CD4-positive, CD25-positive, alpha-beta regulatory T cell (primary cell): ENCODE data around the gene PRKCA. TPM values are rescaled to one million over a fixed set of nuclear protein-coding genes. Genes with fewer than 3 reads are reported as not detected.

Source experiments
- ATAC-seq, 2 donors: fragments of 150-1000 bp; cut with Tn5 transposase; one replicate each; pipeline ENCODE4 v1.10.0; 2021; ENCODE audit warnings: low read depth in 2 of 2, moderate number of reproducible peaks in 2 of 2, moderate library complexity in 1 of 2
- DNase-seq, 3 donors: peaks; one replicate each; pipeline versions ENCODE4 v3.0.0 to v3.0.0-alpha.2; 2012 to 2022; ENCODE audit warnings: mixed read lengths in 1 of 3
- H3K27ac ChIP-seq: one replicate; pipeline ENCODE4 v1.7.0; 2013; ENCODE audit warnings: mild to moderate bottlenecking, low read length; ENCODE audit not compliant: insufficient read depth, poor library complexity, severe bottlenecking
- H3K27me3 ChIP-seq: one replicate; pipeline ENCODE4 v1.7.0; 2013; ENCODE audit warnings: low read length; ENCODE audit not compliant: control insufficient read depth, insufficient read depth
- H3K36me3 ChIP-seq: one replicate; pipeline ENCODE4 v1.7.0; 2013; ENCODE audit warnings: mild to moderate bottlenecking, low read length, moderate library complexity; ENCODE audit not compliant: control insufficient read depth, insufficient read depth
- H3K4me1 ChIP-seq: 2 replicates; pipeline ENCODE4 v1.7.0; 2013; ENCODE audit warnings: mild to moderate bottlenecking, low read length; ENCODE audit not compliant: insufficient read depth, control insufficient read depth, poor library complexity, severe bottlenecking
- H3K4me3 ChIP-seq: one replicate; pipeline ENCODE4 v1.7.0; 2013; ENCODE audit warnings: low read depth, mild to moderate bottlenecking, low read length, moderate library complexity
- H3K9me3 ChIP-seq, 2 experiments: 1 replicate in 1 of 2; 2 replicates in 1 of 2; pipeline ENCODE4 v1.7.0; 2013; ENCODE audit warnings: low read length in 2 of 2, mild to moderate bottlenecking in 1 of 2, moderate library complexity in 1 of 2; ENCODE audit not compliant: control insufficient read depth in 2 of 2
- H3K27ac Mint-ChIP-seq, 3 donors: one replicate each; pipeline ENCODE4 v1.8.0; 2020 to 2022; ENCODE audit warnings: mild to moderate bottlenecking in 3 of 3, mixed read lengths in 3 of 3, moderate library complexity in 2 of 3
- H3K27me3 Mint-ChIP-seq: one replicate; pipeline ENCODE4 v1.8.0; 2022; ENCODE audit warnings: mild to moderate bottlenecking, mixed read lengths
- H3K36me3 Mint-ChIP-seq: one replicate; pipeline ENCODE4 v1.8.0; 2020; ENCODE audit warnings: mixed read lengths
- H3K4me1 Mint-ChIP-seq, 4 donors: one replicate each; pipeline ENCODE4 v1.8.0; 2020 to 2022; ENCODE audit warnings: mixed read lengths in 4 of 4, mild to moderate bottlenecking in 1 of 4
- H3K4me3 Mint-ChIP-seq, 4 donors: one replicate each; pipeline ENCODE4 v1.8.0; 2020 to 2022; ENCODE audit warnings: mild to moderate bottlenecking in 4 of 4, mixed read lengths in 4 of 4, moderate library complexity in 3 of 4
- H3K9me3 Mint-ChIP-seq, 7 donors: one replicate each; pipeline ENCODE4 v1.8.0; 2020 to 2022; ENCODE audit warnings: mixed read lengths in 7 of 7, mild to moderate bottlenecking in 3 of 7, moderate library complexity in 2 of 7
- polyA plus RNA-seq, 4 donors: library from polyadenylated mRNA; unstranded; fragments of 300-500 nt; fragmentation: Illumina TruSeq; gene quantifications; one replicate each; pipeline ENCODE4 v1.2.3, GENCODE V29; 2021
- total RNA-seq: library from RNA; stranded (reverse); gene quantifications from one replicate; pipeline ENCODE4 v1.2.3, GENCODE V29; 2022

PRKCA gene
- total and polyA plus RNA-seq, 5 donors from 2014 or later: 0.60 to 84.0 (median 2.0) TPM

DNA sequence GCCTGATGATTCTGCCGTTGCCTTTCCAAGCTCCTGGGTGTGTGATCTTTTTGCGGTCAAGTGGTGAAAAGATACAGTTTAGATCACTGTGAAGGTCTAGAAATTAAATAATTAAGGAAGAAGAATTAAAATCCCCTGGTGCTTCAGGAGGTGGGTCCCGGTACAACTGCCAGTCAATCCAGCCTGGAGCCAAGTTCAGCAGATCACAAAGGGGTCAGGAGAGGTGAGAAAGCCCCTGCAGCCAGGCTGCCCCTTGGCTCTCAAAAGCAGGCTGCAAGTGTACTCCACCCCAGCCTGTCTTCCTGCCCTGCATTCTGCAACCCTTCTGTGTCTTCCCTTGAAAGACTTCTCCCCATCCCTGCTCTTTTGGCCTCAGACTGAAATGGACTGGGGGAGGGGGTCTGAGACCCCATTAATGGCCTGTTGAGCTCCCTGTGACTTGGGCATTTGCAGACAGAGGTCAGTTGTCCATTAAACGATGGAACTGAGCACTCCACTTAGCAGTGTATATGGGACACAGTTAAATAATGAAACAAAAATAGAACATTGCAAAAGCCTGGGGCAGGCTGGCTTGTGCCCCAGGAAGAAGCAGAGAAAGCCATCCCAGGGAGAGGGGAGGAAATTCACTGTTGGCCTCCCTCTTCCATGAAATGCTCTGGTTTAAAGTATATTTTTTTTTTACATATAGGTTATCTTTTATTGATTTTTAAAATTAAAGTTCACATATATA lies 547.6 kb downstream of the PRKCA start:
- no peaks in the 10 kb centered on the region for H3K36me3 ChIP-seq
- no peak overlapping the region for H3K27ac ChIP-seq
- Mint-ChIP-seq H3K4me1 (no peaks in the 10 kb centered on the region), H3K9me3 (peaks cover 0 to 11% (median 4%) of the 10 kb centered on the region in 7 donors), H3K36me3 (no peaks in the 10 kb centered on the region), H3K27me3 (peaks cover 16% of the 10 kb centered on the region), H3K4me3 (no peak overlapping the region), H3K27ac (no peak overlapping the region)
- H3K9me3 ChIP-seq: peaks cover 0 to 4% of the 10 kb centered on the region in 2 experiments
- DNase-seq (no peak), ATAC-seq (no peak)
- H3K27me3 ChIP-seq: no peaks in the 10 kb centered on the region
- no peaks in the 10 kb centered on the region for H3K4me1 ChIP-seq
- H3K4me3 ChIP-seq: no peak overlapping the region

DNA sequence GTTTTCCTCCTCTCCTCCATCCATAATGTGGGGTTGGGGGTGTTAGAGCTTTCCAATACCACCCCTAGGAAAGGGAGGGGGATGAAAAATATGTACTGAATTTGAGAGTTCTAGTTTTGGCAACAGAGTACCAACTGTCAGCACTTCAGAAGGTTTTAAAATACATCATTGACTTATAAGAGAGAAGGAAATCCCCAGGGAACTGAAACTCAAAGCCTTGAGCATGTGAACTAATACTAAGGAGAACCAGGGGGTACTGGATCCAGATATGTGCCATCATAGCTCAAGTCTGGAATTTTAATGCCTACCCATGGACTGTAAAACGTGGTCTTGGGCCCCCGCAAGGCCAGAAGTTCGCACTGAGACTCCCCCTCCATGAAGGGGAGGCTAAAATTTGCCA lies 548.3 kb downstream of the PRKCA start:
- no peaks in the 10 kb centered on the region for H3K27me3 ChIP-seq
- H3K27me3 Mint-ChIP-seq: peaks cover 16% of the 10 kb centered on the region

DNA sequence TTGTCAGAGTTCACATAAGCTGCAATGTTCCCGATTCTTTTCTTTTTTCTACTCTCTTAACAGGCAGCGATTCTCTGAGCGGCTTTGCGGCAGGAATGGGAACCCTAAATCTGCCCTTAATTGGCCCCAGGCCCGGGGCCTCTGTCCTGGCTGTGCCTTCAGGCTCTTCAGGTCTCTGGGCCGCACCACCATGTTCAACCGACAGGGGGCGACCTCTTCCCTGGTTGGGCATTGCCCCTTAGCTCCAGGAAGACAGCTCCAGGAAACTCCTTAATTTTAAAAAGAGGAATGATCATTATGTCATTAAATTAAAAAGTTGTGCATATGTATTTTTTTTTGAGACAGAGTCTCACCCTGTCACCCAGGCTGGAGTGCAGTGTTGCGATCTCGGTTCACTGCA lies 552.8 kb downstream of the PRKCA start:
- no peak overlapping the region for H3K27ac Mint-ChIP-seq
- no peaks in the 10 kb centered on the region for H3K9me3 ChIP-seq
- no peak overlapping the region for H3K4me3 Mint-ChIP-seq
- no peaks in the 10 kb centered on the region for H3K36me3 Mint-ChIP-seq
- H3K9me3 Mint-ChIP-seq: peaks cover 0 to 6% (median 1%) of the 10 kb centered on the region in 7 donors
- ATAC-seq (no peak), DNase-seq (peak in 2 of 3 donors; percentile 3 to 25)
- H3K36me3 ChIP-seq: no peaks in the 10 kb centered on the region
- no peak overlapping the region for H3K27ac ChIP-seq
- peaks cover 7% of the 10 kb centered on the region for H3K27me3 Mint-ChIP-seq
- H3K4me1 ChIP-seq: no peaks in the 10 kb centered on the region
- H3K27me3 ChIP-seq: no peaks in the 10 kb centered on the region
- H3K4me1 Mint-ChIP-seq: no peaks in the 10 kb centered on the region
- no peak overlapping the region for H3K4me3 ChIP-seq

More for the DNA sequence above, 548.3 kb downstream of the PRKCA start:
- Mint-ChIP-seq H3K36me3 (no peaks in the 10 kb centered on the region), H3K4me1 (no peaks in the 10 kb centered on the region), H3K27ac (no peak overlapping the region), H3K4me3 (no peak overlapping the region), H3K9me3 (peaks cover 0 to 11% (median 4%) of the 10 kb centered on the region in 7 donors)
- DNase-seq (no peak), ATAC-seq (no peak)
- H3K27ac ChIP-seq: no peak overlapping the region
- H3K4me3 ChIP-seq: no peak overlapping the region
- H3K9me3 ChIP-seq: peaks cover 0 to 4% of the 10 kb centered on the region in 2 experiments
- no peaks in the 10 kb centered on the region for H3K4me1 ChIP-seq
- H3K36me3 ChIP-seq: no peaks in the 10 kb centered on the region

DNA sequence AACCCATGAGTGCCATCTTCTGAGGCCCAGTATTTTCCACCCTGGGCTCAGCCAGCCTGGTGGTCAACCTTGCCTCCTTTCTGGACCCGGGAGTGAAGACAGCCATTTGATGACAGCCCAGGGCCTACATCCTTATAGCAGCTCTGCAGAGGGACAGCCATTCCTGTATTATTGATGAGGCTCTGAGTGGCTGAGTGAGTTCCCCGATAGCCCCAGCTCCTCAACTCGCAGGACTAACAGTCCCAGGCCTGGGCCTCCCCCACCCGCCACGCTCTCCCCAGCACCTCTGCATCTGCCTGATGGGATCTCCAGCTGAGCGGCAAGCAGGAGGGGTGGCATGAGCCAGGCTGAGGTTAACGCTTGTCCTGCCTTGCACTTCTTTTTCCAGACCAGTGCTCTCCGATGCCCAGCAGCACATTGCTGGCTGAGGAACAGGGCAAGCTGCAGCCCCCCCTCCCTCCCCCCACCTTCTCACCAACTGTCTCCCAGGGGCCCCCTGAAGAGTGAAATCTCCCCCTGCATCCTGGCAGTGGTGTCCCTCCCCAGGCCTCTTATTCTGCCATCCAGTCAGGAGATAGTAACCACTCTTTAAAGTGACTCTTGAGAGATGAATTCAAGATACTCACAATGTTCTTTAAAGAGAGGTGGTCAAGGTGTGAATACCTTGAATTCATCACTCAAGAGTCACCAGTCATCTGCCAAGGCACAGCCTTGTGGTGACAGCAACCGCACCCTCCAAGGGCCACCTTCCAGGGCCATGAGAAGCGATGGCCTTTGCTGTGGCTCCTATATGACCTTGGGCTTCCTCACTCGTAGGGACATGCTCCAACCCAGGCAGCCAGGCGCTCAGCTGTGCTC lies 556.0 kb downstream of the PRKCA start:
- Histone ChIP-seq H3K9me3 (no peaks in the 10 kb centered on the region), H3K27me3 (no peaks in the 10 kb centered on the region), H3K4me3 (no peak overlapping the region), H3K4me1 (no peaks in the 10 kb centered on the region), H3K36me3 (no peaks in the 10 kb centered on the region), H3K27ac (no peak overlapping the region)
- no peaks in the 10 kb centered on the region for H3K36me3 Mint-ChIP-seq
- DNase-seq (no peak), ATAC-seq (no peak)
- H3K4me3 Mint-ChIP-seq: no peak overlapping the region
- no peak overlapping the region for H3K27ac Mint-ChIP-seq
- no peaks in the 10 kb centered on the region for H3K4me1 Mint-ChIP-seq
- H3K9me3 Mint-ChIP-seq: peaks cover 0 to 6% (median 1%) of the 10 kb centered on the region in 7 donors
- peaks cover 6% of the 10 kb centered on the region for H3K27me3 Mint-ChIP-seq

DNA sequence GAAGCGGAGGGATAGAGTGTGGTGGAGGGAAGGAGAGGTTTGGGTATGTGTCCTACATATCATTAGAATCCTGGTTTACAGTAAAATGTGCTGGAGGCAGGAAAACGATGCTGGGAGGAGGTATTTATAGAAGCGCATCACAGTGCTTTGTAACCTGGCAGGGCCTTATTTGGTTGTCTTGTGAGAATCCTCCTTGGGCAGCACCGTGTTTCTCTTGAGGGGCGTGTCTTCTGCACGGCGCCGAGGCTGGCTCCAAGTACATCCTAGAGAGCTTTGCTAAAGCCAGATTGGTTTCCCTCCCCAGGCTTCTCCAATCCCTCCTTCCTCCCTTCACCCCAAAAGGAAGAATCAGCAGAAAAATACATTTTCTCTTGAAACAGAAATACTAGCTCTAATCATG lies 556.9 kb downstream of the PRKCA start:
- H3K27me3 ChIP-seq: peaks cover 4% of the 10 kb centered on the region
- H3K4me1 Mint-ChIP-seq: no peaks in the 10 kb centered on the region
- H3K27ac ChIP-seq: no peak overlapping the region
- no peaks in the 10 kb centered on the region for H3K4me1 ChIP-seq
- DNase-seq (no peak), ATAC-seq (no peak)
- no peaks in the 10 kb centered on the region for H3K36me3 Mint-ChIP-seq
- H3K4me3 ChIP-seq: no peak overlapping the region
- H3K36me3 ChIP-seq: no peaks in the 10 kb centered on the region
- no peak overlapping the region for H3K27ac Mint-ChIP-seq
- no peak overlapping the region for H3K4me3 Mint-ChIP-seq
- H3K27me3 Mint-ChIP-seq: peaks cover 6% of the 10 kb centered on the region
- H3K9me3 Mint-ChIP-seq: peaks cover 1 to 6% (median 4%) of the 10 kb centered on the region in 7 donors
- H3K9me3 ChIP-seq: peaks cover 0 to 3% of the 10 kb centered on the region in 2 experiments

DNA sequence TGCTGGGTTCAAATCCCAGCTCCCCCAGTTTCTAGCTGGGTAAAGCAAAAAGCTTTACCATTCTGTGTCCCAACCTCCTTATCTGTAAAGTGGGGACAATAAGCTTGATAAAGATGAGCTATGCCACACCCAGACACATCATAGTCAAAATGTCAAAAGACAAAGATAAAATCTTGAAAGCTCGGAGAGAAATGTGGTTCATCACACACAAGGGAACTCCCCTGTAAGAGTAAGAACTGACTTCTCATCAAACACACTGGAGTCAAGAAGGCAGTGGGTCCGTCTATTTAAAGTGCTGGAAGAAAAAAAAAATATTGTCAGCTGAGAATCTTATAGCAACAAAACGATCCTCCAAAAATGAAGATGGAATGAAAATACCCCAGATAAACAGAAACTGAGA lies 557.8 kb downstream of the PRKCA start:
- Histone ChIP-seq H3K9me3 (peaks cover 0 to 4% of the 10 kb centered on the region in 2 experiments), H3K4me1 (no peaks in the 10 kb centered on the region), H3K27me3 (peaks cover 4% of the 10 kb centered on the region), H3K36me3 (no peaks in the 10 kb centered on the region), H3K27ac (no peak overlapping the region), H3K4me3 (no peak overlapping the region)
- ATAC-seq (no peak), DNase-seq (peak in 1 of 3 donors; percentile 14)
- no peaks in the 10 kb centered on the region for H3K4me1 Mint-ChIP-seq
- no peaks in the 10 kb centered on the region for H3K36me3 Mint-ChIP-seq
- peaks cover 6% of the 10 kb centered on the region for H3K27me3 Mint-ChIP-seq
- no peak overlapping the region for H3K4me3 Mint-ChIP-seq
- H3K9me3 Mint-ChIP-seq: peaks cover 0 to 9% (median 5%) of the 10 kb centered on the region in 7 donors
- no peak overlapping the region for H3K27ac Mint-ChIP-seq
